K562 (cell line): ENCODE measurements around the gene RAG2. TPM values are rescaled to one million over a fixed set of nuclear protein-coding genes. Genes with fewer than 3 reads are reported as not detected.

Source experiments
- NR2C2 ChIP-seq, 2 experiments: fragments of 200-800 bp in 1 of 2; sonication (Bioruptor generic) in 1 of 2; sonication (generic) in 1 of 2; formaldehyde crosslinking in 1 of 2; IDR thresholded peaks; 2 replicates each; pipeline versions ENCODE4 v1.6.1 to v1.8.0; 2016 to 2022; ENCODE audit warnings: mild to moderate bottlenecking in 1 of 2, missing compliant biosample characterization in 1 of 2, missing genetic modification characterization in 1 of 2, missing genetic modification reagents in 1 of 2
- OTX1 ChIP-seq: fragments of 450-650 bp; formaldehyde crosslinking; IDR thresholded peaks from 2 replicates; pipeline ENCODE4 v1.4.0; 2022; ENCODE audit warnings: mild to moderate bottlenecking
- TAF9B ChIP-seq: fragments of 450-650 bp; IDR thresholded peaks from 2 replicates; pipeline ENCODE4 v1.6.1; 2018; ENCODE audit warnings: mild to moderate bottlenecking; ENCODE audit not compliant: partially characterized antibody
- ZNF384 ChIP-seq: IDR thresholded peaks from 2 replicates; pipeline ENCODE4 v1.6.1; 2012; ENCODE audit warnings: low read depth, low read length, improper control_type of control experiment
- polyA plus RNA-seq, 8 experiments: library from polyadenylated mRNA; depleted of rRNA in 4 of 8; stranded (reverse) in 5 of 8; unstranded in 3 of 8; fragments of >200 nt; fragmentation: Nextera tagmentation in 2 of 8; fragmentation: Illumina TruSeq in 1 of 8; extraction: Ambion mirVana in 2 of 8; extraction: Trizol in 1 of 8; gene quantifications; 2 replicates each; pipeline versions ENCODE4 v1.2.1 to v1.2.3, GENCODE V29; 2011 to 2014; ENCODE audit warnings: inconsistent platforms in 1 of 8, missing spikeins in 1 of 8
- total RNA-seq, 7 experiments: library from RNA; depleted of rRNA in 6 of 7; stranded (reverse); fragments of >200 nt in 6 of 7; fragmentation: Illumina TruSeq in 2 of 7; extraction: Trizol in 2 of 7; gene quantifications; 2 replicates each; pipeline versions ENCODE4 v1.2.1 to v1.2.3, GENCODE V29; 2011 to 2021; ENCODE audit warnings: low replicate concordance in 1 of 7
- TF ChIP-seq, protein P1 (sequence below): fragments of 450-650 bp; IDR thresholded peaks from 2 replicates; pipeline ENCODE4 v1.6.1; 2016; ENCODE audit warnings: mild to moderate bottlenecking, moderate library complexity
- TF ChIP-seq, protein P2 (sequence below): IDR thresholded peaks from 3 replicates; pipeline ENCODE4 v1.6.1; 2011; ENCODE audit warnings: borderline replicate concordance, mild to moderate bottlenecking, moderate library complexity; ENCODE audit not compliant: insufficient read length; ENCODE audit errors: extremely low read depth
- TF ChIP-seq, protein P3 (sequence below): fragments of 450-650 bp; conservative IDR thresholded peaks from 2 replicates; pipeline ENCODE4 v1.6.1; 2016; ENCODE audit warnings: missing genetic modification characterization, low read depth, mild to moderate bottlenecking, missing compliant biosample characterization, moderate library complexity

RAG2 gene
- total and polyA plus RNA-seq, 9 of the 15 experiments (the other 6 are each of a cell fraction or from before 2014, with no cell fraction given), result 0.06 to 2.7 (median 0.26) TPM; not detected in 3

DNA sequence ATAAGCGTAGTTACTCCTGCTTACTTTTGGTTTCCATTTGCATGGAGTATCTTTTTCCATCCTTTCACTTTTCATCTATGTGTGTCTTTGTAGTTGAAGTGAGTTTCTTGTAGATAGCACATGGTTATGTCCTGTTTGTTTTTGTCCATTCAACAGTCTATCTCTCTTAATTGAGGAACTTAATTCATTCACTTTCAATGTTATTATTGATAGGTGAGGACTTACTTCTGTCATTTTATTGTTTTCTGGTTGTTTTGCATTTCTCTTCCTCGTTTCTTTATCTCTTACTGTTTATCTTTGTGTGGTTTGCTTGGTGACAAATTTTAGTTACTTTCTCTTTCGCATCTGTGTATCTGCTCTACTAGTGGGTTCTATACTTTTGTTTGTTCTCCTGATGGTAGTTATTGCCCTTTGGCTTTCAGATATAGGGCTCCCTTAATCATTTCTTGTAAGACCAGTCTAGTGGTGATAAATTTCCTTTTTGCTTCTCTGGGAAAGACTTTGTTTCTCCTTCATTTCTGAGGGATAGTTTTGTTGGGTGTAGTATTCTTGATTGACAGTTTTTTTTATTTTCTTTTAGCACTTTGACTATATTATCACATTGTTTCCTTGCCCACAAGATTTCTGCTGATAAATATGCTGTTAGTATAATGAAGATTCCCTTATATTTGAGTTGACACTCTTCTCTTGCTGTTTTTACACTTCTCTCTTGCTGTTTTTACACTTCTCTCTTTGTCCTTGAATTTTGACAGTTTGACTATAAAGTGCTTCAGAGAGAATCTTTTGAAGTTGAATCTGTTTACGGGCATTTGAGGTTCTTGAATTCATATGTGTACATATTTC lies 39.2 kb downstream of the RAG2 start (continued):
- TF ChIP-seq, protein P1, sequence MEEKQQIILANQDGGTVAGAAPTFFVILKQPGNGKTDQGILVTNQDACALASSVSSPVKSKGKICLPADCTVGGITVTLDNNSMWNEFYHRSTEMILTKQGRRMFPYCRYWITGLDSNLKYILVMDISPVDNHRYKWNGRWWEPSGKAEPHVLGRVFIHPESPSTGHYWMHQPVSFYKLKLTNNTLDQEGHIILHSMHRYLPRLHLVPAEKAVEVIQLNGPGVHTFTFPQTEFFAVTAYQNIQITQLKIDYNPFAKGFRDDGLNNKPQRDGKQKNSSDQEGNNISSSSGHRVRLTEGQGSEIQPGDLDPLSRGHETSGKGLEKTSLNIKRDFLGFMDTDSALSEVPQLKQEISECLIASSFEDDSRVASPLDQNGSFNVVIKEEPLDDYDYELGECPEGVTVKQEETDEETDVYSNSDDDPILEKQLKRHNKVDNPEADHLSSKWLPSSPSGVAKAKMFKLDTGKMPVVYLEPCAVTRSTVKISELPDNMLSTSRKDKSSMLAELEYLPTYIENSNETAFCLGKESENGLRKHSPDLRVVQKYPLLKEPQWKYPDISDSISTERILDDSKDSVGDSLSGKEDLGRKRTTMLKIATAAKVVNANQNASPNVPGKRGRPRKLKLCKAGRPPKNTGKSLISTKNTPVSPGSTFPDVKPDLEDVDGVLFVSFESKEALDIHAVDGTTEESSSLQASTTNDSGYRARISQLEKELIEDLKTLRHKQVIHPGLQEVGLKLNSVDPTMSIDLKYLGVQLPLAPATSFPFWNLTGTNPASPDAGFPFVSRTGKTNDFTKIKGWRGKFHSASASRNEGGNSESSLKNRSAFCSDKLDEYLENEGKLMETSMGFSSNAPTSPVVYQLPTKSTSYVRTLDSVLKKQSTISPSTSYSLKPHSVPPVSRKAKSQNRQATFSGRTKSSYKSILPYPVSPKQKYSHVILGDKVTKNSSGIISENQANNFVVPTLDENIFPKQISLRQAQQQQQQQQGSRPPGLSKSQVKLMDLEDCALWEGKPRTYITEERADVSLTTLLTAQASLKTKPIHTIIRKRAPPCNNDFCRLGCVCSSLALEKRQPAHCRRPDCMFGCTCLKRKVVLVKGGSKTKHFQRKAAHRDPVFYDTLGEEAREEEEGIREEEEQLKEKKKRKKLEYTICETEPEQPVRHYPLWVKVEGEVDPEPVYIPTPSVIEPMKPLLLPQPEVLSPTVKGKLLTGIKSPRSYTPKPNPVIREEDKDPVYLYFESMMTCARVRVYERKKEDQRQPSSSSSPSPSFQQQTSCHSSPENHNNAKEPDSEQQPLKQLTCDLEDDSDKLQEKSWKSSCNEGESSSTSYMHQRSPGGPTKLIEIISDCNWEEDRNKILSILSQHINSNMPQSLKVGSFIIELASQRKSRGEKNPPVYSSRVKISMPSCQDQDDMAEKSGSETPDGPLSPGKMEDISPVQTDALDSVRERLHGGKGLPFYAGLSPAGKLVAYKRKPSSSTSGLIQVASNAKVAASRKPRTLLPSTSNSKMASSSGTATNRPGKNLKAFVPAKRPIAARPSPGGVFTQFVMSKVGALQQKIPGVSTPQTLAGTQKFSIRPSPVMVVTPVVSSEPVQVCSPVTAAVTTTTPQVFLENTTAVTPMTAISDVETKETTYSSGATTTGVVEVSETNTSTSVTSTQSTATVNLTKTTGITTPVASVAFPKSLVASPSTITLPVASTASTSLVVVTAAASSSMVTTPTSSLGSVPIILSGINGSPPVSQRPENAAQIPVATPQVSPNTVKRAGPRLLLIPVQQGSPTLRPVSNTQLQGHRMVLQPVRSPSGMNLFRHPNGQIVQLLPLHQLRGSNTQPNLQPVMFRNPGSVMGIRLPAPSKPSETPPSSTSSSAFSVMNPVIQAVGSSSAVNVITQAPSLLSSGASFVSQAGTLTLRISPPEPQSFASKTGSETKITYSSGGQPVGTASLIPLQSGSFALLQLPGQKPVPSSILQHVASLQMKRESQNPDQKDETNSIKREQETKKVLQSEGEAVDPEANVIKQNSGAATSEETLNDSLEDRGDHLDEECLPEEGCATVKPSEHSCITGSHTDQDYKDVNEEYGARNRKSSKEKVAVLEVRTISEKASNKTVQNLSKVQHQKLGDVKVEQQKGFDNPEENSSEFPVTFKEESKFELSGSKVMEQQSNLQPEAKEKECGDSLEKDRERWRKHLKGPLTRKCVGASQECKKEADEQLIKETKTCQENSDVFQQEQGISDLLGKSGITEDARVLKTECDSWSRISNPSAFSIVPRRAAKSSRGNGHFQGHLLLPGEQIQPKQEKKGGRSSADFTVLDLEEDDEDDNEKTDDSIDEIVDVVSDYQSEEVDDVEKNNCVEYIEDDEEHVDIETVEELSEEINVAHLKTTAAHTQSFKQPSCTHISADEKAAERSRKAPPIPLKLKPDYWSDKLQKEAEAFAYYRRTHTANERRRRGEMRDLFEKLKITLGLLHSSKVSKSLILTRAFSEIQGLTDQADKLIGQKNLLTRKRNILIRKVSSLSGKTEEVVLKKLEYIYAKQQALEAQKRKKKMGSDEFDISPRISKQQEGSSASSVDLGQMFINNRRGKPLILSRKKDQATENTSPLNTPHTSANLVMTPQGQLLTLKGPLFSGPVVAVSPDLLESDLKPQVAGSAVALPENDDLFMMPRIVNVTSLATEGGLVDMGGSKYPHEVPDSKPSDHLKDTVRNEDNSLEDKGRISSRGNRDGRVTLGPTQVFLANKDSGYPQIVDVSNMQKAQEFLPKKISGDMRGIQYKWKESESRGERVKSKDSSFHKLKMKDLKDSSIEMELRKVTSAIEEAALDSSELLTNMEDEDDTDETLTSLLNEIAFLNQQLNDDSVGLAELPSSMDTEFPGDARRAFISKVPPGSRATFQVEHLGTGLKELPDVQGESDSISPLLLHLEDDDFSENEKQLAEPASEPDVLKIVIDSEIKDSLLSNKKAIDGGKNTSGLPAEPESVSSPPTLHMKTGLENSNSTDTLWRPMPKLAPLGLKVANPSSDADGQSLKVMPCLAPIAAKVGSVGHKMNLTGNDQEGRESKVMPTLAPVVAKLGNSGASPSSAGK, result no peak
- TF ChIP-seq, protein P2, sequence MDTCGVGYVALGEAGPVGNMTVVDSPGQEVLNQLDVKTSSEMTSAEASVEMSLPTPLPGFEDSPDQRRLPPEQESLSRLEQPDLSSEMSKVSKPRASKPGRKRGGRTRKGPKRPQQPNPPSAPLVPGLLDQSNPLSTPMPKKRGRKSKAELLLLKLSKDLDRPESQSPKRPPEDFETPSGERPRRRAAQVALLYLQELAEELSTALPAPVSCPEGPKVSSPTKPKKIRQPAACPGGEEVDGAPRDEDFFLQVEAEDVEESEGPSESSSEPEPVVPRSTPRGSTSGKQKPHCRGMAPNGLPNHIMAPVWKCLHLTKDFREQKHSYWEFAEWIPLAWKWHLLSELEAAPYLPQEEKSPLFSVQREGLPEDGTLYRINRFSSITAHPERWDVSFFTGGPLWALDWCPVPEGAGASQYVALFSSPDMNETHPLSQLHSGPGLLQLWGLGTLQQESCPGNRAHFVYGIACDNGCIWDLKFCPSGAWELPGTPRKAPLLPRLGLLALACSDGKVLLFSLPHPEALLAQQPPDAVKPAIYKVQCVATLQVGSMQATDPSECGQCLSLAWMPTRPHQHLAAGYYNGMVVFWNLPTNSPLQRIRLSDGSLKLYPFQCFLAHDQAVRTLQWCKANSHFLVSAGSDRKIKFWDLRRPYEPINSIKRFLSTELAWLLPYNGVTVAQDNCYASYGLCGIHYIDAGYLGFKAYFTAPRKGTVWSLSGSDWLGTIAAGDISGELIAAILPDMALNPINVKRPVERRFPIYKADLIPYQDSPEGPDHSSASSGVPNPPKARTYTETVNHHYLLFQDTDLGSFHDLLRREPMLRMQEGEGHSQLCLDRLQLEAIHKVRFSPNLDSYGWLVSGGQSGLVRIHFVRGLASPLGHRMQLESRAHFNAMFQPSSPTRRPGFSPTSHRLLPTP, result no peak
- TF ChIP-seq, protein P3, sequence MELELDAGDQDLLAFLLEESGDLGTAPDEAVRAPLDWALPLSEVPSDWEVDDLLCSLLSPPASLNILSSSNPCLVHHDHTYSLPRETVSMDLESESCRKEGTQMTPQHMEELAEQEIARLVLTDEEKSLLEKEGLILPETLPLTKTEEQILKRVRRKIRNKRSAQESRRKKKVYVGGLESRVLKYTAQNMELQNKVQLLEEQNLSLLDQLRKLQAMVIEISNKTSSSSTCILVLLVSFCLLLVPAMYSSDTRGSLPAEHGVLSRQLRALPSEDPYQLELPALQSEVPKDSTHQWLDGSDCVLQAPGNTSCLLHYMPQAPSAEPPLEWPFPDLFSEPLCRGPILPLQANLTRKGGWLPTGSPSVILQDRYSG (tag), result 0 out of 2 replicates have a peak, but pooled peaks have one; percentile 54
- TF ChIP-seq OTX1 (CRISPR knock-in tag) (no peak), TAF9B (no peak), NR2C2 (CRISPR knock-in tag; IDR thresholded peaks at IDR 0.05) (no peak), NR2C2 (tag; IDR thresholded peaks at IDR 0.05) (no peak; the same call in 1 of the 2 replicates), ZNF384 (no peak)
